ENCODE measurements around the gene TAF1C.
"Not testable (repeated sequence)": the region's sequence is repeated elsewhere in the genome, so short reads cannot be mapped to it uniquely, and the experiment has no call there.

Gene TAF1C

GRCh38 chr16:84186685-84187437 is at the start of gene TAF1C:
TAF1C (minus strand) TSS chr16:84187057; CDS start chr16:84184988, 2,069 bp downstream.
- DNase-seq: peak; percentile 50

- no peak for DNase-seq
These were observed 47.7 kb upstream of the TAF1C start for GRCh38 chr16:84234321-84235241.

DNA sequence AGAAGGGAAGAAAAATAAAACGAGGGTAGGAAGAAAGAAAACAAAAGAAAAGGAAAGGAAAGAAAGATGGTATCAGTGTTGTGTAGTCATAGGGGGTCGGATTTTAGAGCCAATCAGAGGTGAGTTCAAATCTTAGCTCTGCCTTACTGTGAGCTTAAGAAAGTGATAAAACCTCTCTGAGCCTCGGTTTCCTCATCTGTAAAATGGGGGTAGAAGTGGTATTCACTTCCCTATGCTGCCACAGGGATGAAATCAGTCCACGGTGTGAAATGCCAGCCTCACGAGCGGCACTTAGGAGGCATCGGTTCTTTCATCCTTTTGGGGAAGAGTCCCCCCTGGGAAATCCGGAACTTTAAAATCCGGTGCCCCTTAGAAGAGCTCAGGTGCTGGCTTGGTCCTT is 46.9 kb upstream of the TAF1C start:
- DNase-seq: no peak

DNA sequence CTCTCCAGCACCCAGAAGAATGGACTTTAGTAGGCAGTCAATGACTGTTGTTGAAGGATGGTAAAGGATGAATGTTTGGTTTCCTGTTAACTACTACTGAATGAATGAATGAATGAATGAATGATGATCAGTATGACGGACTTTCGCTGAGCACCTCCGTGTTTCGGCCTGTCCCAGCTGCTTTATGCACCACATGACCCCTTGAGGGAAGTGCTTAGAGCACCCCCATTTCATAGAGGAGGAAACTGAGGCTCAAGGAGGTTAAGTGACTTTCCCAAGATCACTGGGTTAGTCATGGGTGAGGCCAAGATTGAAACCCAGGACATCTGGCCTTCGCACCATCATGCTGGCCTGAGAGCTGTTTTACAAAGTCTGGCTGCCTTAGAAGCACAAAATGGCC is 46.1 kb upstream of the TAF1C start:
- DNase-seq: no peak

DNA sequence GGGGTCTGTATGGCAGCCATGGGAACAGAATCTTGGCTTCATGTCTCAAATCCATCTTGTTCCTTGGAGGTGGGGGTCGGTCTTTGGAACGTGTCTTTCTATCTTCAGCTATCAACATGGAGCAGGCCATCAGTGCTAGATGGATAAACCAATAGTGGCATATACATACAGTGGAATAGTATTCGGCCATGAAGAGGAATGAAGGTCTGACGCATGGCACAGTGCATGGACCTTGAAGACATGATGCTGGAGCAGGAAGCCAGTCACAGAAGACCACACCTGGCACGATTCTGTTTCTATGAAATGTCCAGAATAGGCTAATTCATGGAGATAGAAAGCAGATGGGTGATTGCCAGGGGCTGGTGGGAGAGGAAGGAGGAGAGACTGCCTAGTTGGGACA is 45.2 kb upstream of the TAF1C start:
- no peak for DNase-seq

DNA sequence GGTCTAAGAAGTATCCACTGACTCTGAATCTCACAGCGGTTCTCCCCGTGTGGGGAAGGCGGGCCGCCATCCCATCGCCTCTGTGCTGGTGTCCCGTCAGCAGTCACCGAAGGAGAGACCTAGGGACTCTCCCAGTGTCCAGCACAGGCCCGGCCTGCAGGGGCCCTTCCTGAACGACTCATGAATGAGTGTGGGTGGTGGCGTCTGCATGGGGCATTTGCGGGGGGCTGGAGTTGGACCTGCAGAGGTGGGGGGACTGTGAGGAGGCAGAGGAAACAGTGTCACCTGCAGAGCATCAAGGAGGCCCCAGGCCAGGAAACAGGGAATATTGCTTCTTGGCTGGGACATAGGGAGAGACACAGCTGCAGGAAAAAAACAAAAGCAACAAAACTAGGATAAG is 42.6 kb upstream of the TAF1C start:
- DNase-seq: no peak

- DNase-seq: peak; percentile 20
These were observed 41.5 kb upstream of the TAF1C start for GRCh38 chr16:84228256-84228838.

DNA sequence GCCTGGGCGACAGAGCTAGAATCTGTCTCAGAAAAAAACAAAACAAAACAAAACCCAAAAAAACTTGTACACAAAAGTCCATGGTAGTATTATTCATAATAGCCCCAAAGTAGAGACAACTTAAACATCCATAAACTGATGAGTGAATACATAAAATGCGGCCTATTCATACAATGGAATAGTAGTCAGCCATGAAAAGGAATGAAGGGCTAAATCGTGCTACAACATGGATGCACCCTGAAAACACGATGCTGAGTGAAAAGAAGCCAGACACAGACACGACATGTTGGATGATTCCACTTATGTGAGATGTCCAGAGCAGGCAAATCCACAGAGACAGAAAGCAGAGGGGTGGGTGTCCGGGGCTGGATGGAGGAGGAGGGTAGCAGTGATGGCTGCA is 40.7 kb upstream of the TAF1C start:
- DNase-seq: no peak

- no peak for DNase-seq
These were observed 39.2 kb upstream of the TAF1C start for GRCh38 chr16:84226026-84226425.

- DNase-seq: no peak
These were observed 38.7 kb upstream of the TAF1C start for GRCh38 chr16:84225571-84225970.

DNA sequence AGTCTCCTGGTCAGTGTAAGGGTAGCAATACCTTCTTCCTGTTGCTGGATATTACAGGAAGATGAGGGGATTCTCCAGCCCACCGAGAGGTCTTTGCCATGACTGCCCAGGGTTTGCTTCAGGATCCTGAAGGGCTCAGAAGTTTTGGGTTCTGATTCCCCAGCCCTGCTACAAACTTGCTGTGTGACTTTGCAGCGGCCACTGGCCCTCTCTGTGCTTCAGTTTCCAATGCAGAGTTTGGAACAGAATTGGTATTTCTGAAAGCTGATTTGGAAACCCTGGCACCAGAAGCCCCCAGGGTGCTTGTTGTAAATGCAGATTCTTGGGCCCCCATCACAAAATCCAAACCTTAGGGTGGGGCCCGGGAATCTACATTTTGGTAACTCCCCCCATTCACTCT is 38.3 kb upstream of the TAF1C start:
- no peak for DNase-seq

GRCh38 chr16:84224554-84224953 is 37.7 kb upstream of the TAF1C start:
- no peak for DNase-seq

GRCh38 chr16:84223456-84223855 is 36.6 kb upstream of the TAF1C start:
- no peak for DNase-seq

DNA sequence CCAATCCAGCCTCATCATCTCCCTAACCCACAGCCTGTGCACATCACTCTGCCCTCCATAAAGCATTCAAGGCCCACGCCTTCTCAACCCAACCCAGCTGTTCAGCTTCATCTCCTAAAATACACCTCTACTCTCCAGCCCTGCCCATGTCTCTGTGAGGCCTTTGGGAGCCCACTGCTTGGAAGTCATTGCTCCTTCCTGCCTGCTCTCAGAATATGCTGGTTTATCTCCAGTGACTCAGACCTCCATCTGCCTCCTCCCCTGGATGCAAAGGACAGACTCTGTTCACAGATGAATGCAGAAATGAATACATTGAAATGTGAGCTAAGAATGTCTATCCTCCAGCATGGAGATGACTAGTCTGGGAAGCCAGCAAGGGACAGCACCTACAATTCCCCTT is 34.0 kb upstream of the TAF1C start:
- no peak for DNase-seq

GRCh38 chr16:84218956-84219355 is 32.1 kb upstream of the TAF1C start:
- DNase-seq: no peak

GRCh38 chr16:84218176-84218823 is 31.4 kb upstream of the TAF1C start:
- DNase-seq: no peak

DNA sequence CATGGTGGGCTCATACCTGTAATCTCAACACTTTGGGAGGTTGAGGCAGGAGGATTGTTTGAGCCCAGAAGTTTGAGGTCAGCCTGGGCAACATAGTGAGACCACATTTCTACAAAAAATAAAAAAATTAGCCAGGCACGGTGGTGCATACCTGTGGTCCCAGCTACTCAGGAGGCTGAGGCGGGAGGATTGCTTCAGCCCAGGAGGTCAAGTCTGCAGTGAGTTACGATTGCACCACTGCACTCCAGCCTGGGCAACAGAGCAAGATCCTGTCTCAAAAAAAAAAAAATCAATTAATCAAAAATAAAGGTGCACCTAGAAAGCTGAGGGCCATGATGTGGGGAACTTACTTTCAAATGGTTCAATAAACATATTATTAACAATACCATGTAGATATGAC is 29.3 kb upstream of the TAF1C start:
- not testable (repeated sequence) for DNase-seq

DNA sequence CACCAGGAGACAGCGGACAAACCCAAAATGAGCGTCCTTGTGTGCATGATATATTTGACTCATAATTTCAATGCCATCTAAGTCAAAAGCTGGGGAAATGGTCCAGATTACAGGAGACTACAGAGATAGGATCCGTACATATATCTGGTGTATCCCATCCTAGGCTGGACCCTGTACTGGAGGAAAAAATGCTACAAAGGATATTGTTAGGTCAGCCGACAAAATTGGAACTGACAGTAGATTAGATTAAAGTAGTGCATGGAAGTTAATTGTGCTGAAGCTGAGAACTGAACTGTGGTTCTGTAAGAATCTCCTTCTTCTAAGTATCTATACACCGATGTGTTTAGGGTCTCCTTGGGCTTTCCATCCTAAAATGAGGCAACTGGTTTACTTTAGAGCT is 28.7 kb upstream of the TAF1C start:
- DNase-seq: no peak

- no peak for DNase-seq
These were observed 27.7 kb upstream of the TAF1C start for GRCh38 chr16:84214451-84215066.

- DNase-seq: no peak
These were observed 25.8 kb upstream of the TAF1C start for GRCh38 chr16:84212631-84213030.

DNA sequence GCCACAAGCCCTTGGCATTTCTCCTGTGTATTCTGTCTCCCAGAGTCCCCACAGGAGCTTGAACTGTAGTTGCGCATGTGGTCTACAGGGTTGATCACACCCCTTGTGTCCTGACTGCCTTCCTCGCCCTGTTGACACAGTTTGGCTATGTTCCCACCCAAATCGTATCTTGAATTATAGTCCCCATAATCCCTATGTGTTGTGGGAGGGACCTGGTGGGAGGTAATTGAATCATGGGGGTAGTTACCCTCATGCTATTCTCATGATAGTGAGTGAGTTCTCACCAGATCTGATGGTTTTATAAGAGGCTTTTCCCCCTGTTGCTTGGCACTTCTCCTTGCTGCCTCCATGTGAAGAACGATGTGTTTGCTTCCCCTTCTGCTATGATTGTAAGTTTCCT is 25.3 kb upstream of the TAF1C start:
- DNase-seq: no peak

DNA sequence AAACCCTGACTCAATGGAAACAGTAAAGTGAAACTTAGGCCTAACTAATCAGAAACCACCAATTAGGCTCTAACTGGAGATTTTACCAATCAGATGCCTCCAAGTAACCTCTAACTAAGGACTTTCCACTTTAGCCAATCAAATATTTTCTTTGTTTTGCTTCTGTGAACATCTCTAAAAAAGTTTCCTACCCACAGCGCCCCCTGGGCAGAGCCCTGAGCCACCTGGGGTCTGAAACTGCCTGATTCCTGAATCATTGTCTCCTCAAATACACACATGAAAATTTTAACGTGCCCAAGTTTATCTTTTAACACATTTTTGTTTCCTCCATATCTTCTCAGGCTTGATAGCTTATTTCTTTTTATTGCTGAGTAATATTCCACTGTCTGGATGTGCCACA is 23.1 kb upstream of the TAF1C start:
- no peak for DNase-seq

DNA sequence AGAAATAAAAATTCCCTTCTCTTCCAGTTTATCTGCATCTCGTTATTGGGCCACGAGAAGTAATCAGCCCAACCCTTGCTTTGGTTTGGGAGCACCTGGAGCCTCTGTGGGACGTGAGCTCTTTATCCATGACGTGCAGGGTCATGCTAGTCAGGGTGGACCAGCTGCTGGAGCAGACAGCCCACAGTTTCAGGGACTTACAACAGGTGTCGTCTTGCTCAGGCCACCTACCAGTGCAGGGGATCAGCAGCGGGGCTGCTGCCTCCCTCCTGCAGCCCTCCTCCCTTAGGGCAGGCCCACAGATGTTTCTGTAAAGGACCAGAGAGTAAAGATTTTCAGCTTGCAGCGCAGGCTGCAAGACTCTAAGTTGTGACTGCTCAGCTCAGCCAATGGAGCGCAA is 21.0 kb upstream of the TAF1C start:
- no peak for DNase-seq

Data from DMS79 treated with DMSO at 0.1 percent for 48 hours (cell line).